H9 (cell line): Measurements from ENCODE around the gene ZDHHC24. TPM values are rescaled to one million over a fixed set of nuclear protein-coding genes. Genes with fewer than 3 reads are reported as not detected.

Source experiments
- DNase-seq: peaks from one replicate; pipeline ENCODE4 v3.0.0-alpha.2; 2017
- H2AFZ ChIP-seq: one replicate; pipeline ENCODE4 v1.6.1; 2013; ENCODE audit warnings: mild to moderate bottlenecking, low read length, control low read depth, moderate library complexity
- H2AK5ac ChIP-seq: 2 replicates; pipeline ENCODE4 v1.6.1; 2013; ENCODE audit warnings: low read length, control low read depth, mixed read lengths; ENCODE audit not compliant: insufficient read length
- H2BK120ac ChIP-seq: one replicate; pipeline ENCODE4 v1.6.1; 2013; ENCODE audit warnings: low read depth, mild to moderate bottlenecking, low read length, control low read depth, inconsistent platforms; ENCODE audit not compliant: poor library complexity, severe bottlenecking
- H2BK12ac ChIP-seq: 2 replicates; pipeline ENCODE4 v1.6.1; 2013; ENCODE audit warnings: low read length, control low read depth, mixed read lengths, low read depth; ENCODE audit not compliant: insufficient read length
- H2BK15ac ChIP-seq: 2 replicates; pipeline ENCODE4 v1.6.1; 2013; ENCODE audit warnings: low read depth, low read length, control low read depth
- H2BK20ac ChIP-seq: one replicate; pipeline ENCODE4 v1.6.1; 2013; ENCODE audit warnings: low read depth, mild to moderate bottlenecking, low read length, control low read depth, inconsistent platforms; ENCODE audit not compliant: poor library complexity, severe bottlenecking
- H2BK5ac ChIP-seq: 2 replicates; pipeline ENCODE4 v1.6.1; 2013; ENCODE audit warnings: low read length, control low read depth, mixed read lengths; ENCODE audit not compliant: insufficient read length
- H3K14ac ChIP-seq: 2 replicates; pipeline ENCODE4 v1.6.1; 2013; ENCODE audit warnings: low read length, control low read depth; ENCODE audit not compliant: insufficient read depth
- H3K18ac ChIP-seq: 2 replicates; pipeline ENCODE4 v1.6.1; 2013; ENCODE audit warnings: low read depth, mild to moderate bottlenecking, mixed read lengths, low read length, control low read depth; ENCODE audit not compliant: insufficient read length
- H3K23ac ChIP-seq: 2 replicates; pipeline ENCODE4 v1.6.1; 2013; ENCODE audit warnings: low read length, control low read depth, mixed read lengths, low read depth; ENCODE audit not compliant: insufficient read length
- H3K23me2 ChIP-seq: 2 replicates; pipeline ENCODE4 v1.6.1; 2013; ENCODE audit warnings: low read depth, mild to moderate bottlenecking, mixed read lengths, low read length, control low read depth; ENCODE audit not compliant: insufficient read length, poor library complexity, severe bottlenecking
- H3K27ac ChIP-seq: 2 replicates; pipeline ENCODE4 v1.5.1; 2013; ENCODE audit warnings: low read length, control low read depth, mixed read lengths, low read depth; ENCODE audit not compliant: insufficient read length
- H3K27me3 ChIP-seq: 2 replicates; pipeline ENCODE4 v1.6.1; 2013; ENCODE audit warnings: low read length, control low read depth, inconsistent platforms; ENCODE audit not compliant: insufficient read depth
- H3K4ac ChIP-seq: 2 replicates; pipeline ENCODE4 v1.6.1; 2013; ENCODE audit warnings: low read depth, mild to moderate bottlenecking, control low read depth, inconsistent platforms, low read length, moderate library complexity
- H3K4me1 ChIP-seq: 2 replicates; pipeline ENCODE4 v1.6.1; 2013; ENCODE audit warnings: low read length, control low read depth, inconsistent platforms; ENCODE audit not compliant: insufficient read depth
- H3K4me2 ChIP-seq: 2 replicates; pipeline ENCODE4 v1.6.1; 2013; ENCODE audit warnings: low read length, control low read depth, mixed read lengths; ENCODE audit not compliant: insufficient read length, insufficient read depth
- H3K56ac ChIP-seq: 2 replicates; pipeline ENCODE4 v1.6.1; 2013; ENCODE audit warnings: low read depth, mild to moderate bottlenecking, mixed read lengths, low read length, control low read depth; ENCODE audit not compliant: insufficient read length
- H3K79me1 ChIP-seq: 2 replicates; pipeline ENCODE4 v1.6.1; 2013; ENCODE audit warnings: low read depth, mild to moderate bottlenecking, moderate library complexity, low read length, control low read depth, inconsistent platforms; ENCODE audit not compliant: insufficient read depth, poor library complexity, severe bottlenecking
- H3K79me2 ChIP-seq: 2 replicates; pipeline ENCODE4 v1.6.1; 2013; ENCODE audit warnings: low read length, control low read depth, inconsistent platforms; ENCODE audit not compliant: insufficient read depth
- H3K9ac ChIP-seq: 2 replicates; pipeline ENCODE4 v1.6.1; 2013; ENCODE audit warnings: low read length, control low read depth, mixed read lengths; ENCODE audit not compliant: insufficient read length; ENCODE audit errors: extremely low read depth
- H3K9me3 ChIP-seq: one replicate; pipeline ENCODE4 v1.6.1; 2013; ENCODE audit warnings: low read depth, low read length, inconsistent platforms; ENCODE audit not compliant: control insufficient read depth
- H3T11ph ChIP-seq: one replicate; pipeline ENCODE4 v1.6.1; 2013; ENCODE audit warnings: mild to moderate bottlenecking, low read length, control low read depth, inconsistent platforms
- H4K20me1 ChIP-seq: one replicate; pipeline ENCODE4 v1.6.1; 2013; ENCODE audit not compliant: control insufficient read depth, insufficient read length, insufficient read depth
- H4K5ac ChIP-seq: 2 replicates; pipeline ENCODE4 v1.6.1; 2013; ENCODE audit warnings: low read depth, mild to moderate bottlenecking, mixed read lengths, low read length, control low read depth; ENCODE audit not compliant: insufficient read length
- H4K8ac ChIP-seq: replicated peaks from 2 replicates; pipeline ENCODE4 v1.6.1; 2013; ENCODE audit warnings: low read length, control low read depth, mixed read lengths, low read depth; ENCODE audit not compliant: insufficient read length
- H4K91ac ChIP-seq: 2 replicates; pipeline ENCODE4 v1.6.1; 2013; ENCODE audit warnings: low read depth, mild to moderate bottlenecking, moderate library complexity, mixed read lengths, low read length, control low read depth; ENCODE audit not compliant: insufficient read length
- H3K27ac Mint-ChIP-seq, 3 experiments: 2 replicates in 2 of 3; 3 replicates in 1 of 3; pipeline ENCODE4 v1.8.0; 2020 to 2021; ENCODE audit warnings: mixed read lengths in 3 of 3, mild to moderate bottlenecking in 1 of 3, moderate library complexity in 1 of 3
- H3K27me3 Mint-ChIP-seq: 2 replicates; pipeline ENCODE4 v1.8.0; 2021; ENCODE audit warnings: low read depth, mild to moderate bottlenecking, moderate library complexity, mixed read lengths
- H3K36me3 Mint-ChIP-seq, 3 experiments: 2 replicates in 2 of 3; 3 replicates in 1 of 3; pipeline ENCODE4 v1.8.0; 2020 to 2021; ENCODE audit warnings: low read depth in 3 of 3, mixed read lengths in 3 of 3; ENCODE audit not compliant: insufficient read depth in 1 of 3
- H3K4me1 Mint-ChIP-seq, 2 experiments: 2 replicates each; pipeline ENCODE4 v1.8.0; 2020; ENCODE audit warnings: mixed read lengths in 2 of 2
- H3K4me3 Mint-ChIP-seq, 2 experiments: 2 replicates in 1 of 2; 3 replicates in 1 of 2; pipeline ENCODE4 v1.8.0; 2020 to 2021; ENCODE audit warnings: mild to moderate bottlenecking in 2 of 2, mixed read lengths in 2 of 2, moderate library complexity in 1 of 2
- H3K9me3 Mint-ChIP-seq, 2 experiments: 2 replicates in 1 of 2; 3 replicates in 1 of 2; pipeline ENCODE4 v1.8.0; 2020; ENCODE audit warnings: mild to moderate bottlenecking in 2 of 2, mixed read lengths in 2 of 2, moderate library complexity in 1 of 2
- CTCF ChIP-seq: fragments of 200-600 bp; sonication (generic); conservative IDR thresholded peaks from 3 replicates; pipeline ENCODE4 v1.8.0; 2021; ENCODE audit warnings: antibody characterized with exemption, mild to moderate bottlenecking
- WGBS: extraction: QIAGEN DNeasy Blood & Tissue Kit; methylation state at CpG from one replicate; pipeline ENCODE4 v1.1.7; 2013; ENCODE audit warnings: missing lambda C conversion rate, low lambda C conversion rate, mixed read lengths; ENCODE audit not compliant: insufficient read length; ENCODE audit errors: extremely low coverage; 5-methylcytosine and 5-hydroxymethylcytosine counted together
- total RNA-seq: library from RNA; stranded (reverse); gene quantifications from 2 replicates; pipeline ENCODE4 v1.2.1, GENCODE V29; 2021

Gene ZDHHC24
- total RNA-seq, 1 experiment from 2014 or later, result 8.9 TPM

- no peaks in the 10 kb centered on the region for H4K20me1 ChIP-seq
- Mint-ChIP-seq H3K4me3 (peak overlapping the region; percentile 95 to 97), H3K9me3 (no peaks in the 10 kb centered on the region), H3K27ac (peak overlapping the region; percentile 61 to 97 (median 77); a peak in 5 of 7 replicates), H3K27me3 (no peaks in the 10 kb centered on the region), H3K4me1 (peaks cover 9 to 10% of the 10 kb centered on the region in 2 experiments), H3K36me3 (peaks cover 0 to 24% (median 3%) of the 10 kb centered on the region in 3 experiments; a peak in 5 of 7 replicates)
- H2AK5ac ChIP-seq, result no peak overlapping the region
- no peak overlapping the region for H2AFZ ChIP-seq
- no peak overlapping the region for H2BK12ac ChIP-seq
- H3K9me3 ChIP-seq, result no peaks in the 10 kb centered on the region
- peak overlapping the region; percentile 98 for H3K4me2 ChIP-seq
- no peaks in the 10 kb centered on the region for H3K79me1 ChIP-seq
- no peaks in the 10 kb centered on the region for H3K4me1 ChIP-seq
- H3K79me2 ChIP-seq, result no peaks in the 10 kb centered on the region
- no peak for DNase-seq
- no peak overlapping the region for H2BK20ac ChIP-seq
- H4K8ac ChIP-seq, result no peak overlapping the region
- WGBS, result no CpG with 5 or more reads among the region's 5 CpGs
- H3K23ac ChIP-seq, result no peak overlapping the region
- H3K27ac ChIP-seq, result no peak overlapping the region
- TF ChIP-seq CTCF, result no peak
- no peaks in the 10 kb centered on the region for H3K27me3 ChIP-seq
- H4K91ac ChIP-seq, result no peak overlapping the region
- H4K5ac ChIP-seq, result no peak overlapping the region
- no peak overlapping the region for H3K18ac ChIP-seq
- no peak overlapping the region for H3T11ph ChIP-seq
- no peak overlapping the region for H2BK15ac ChIP-seq
- peak overlapping the region; percentile 31 for H3K9ac ChIP-seq
- no peak overlapping the region for H3K14ac ChIP-seq
- no peak overlapping the region for H3K4ac ChIP-seq
- no peak overlapping the region for H2BK120ac ChIP-seq
- no peak overlapping the region for H2BK5ac ChIP-seq
- no peak overlapping the region for H3K56ac ChIP-seq
- peaks cover 7% of the 10 kb centered on the region for H3K23me2 ChIP-seq
Observed at GRCh38 chr11:66510990-66511339, 34.9 kb downstream of the ZDHHC24 start.
